Measurements from ENCODE around the gene CCNF. TPM values are rescaled to one million over a fixed set of nuclear protein-coding genes. Genes with fewer than 3 reads are reported as not detected.

The CCNF gene
- total and polyA plus RNA-seq, 9 of the 15 experiments (the other 6 are each of a cell fraction or from before 2014, with no cell fraction given), result 4.1 to 70.1 (median 29.5) TPM

DNA sequence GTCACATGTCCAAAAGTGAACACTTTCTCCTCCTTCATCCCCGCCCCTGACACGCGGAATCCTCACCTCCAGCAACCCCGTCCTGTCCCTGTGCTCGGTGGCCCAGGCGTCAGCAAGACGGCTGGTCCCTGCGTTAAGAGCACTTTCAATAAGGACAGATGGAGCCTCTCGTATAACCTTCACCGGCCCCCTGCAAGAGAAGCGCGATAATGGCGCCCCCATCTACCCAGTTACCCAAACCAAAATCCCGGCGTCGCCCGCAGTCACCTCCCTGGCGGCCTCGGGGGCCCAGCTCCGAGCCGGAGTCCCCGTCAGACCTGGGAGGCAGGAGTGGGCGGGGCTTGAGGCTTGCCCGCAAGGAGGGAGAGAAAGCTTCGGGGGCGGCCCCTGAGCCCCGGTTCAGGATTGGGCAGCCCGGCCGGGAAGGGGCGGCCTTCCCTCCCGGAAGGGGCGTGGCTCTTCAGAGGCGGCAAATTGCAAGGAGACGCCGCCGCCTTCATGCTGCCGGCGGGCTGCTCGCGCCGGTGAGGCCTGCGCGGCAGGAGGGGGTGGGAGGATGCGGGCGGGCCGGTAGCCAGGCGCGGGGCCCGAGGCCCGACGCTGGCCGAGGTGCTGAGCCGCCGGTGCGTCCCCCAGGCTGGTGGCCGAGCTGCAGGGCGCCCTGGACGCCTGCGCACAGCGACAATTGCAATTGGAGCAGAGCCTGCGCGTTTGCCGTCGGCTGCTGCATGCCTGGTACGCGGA lies 30.6 kb downstream of the CCNF start, which contains the start of gene TEDC2:
Gene TEDC2 (plus strand): TSS at position 463 of the 744 bp plus-strand sequence. CDS start 36 bp downstream, at position 499.
- no TSS peak for BruUV-seq (replicated peaks)
- H3K79me2 ChIP-seq (ENCODE audit: control insufficient read depth, insufficient read depth, low read length), result peaks cover 16% of the 10 kb centered on the region
- peak within 1 kb of the TSS; percentile 66 for H3K27ac ChIP-seq (ENCODE audit: extremely low read depth, low read depth, low read length)
- in situ Hi-C loops (cut with MboI) (no loop called here), intact Hi-C loops (cut with micrococcal nuclease) (no loop called here)
- H3K27me3 ChIP-seq (ENCODE audit: control insufficient read depth in 2 of 2, insufficient read depth in 2 of 2, low read length in 2 of 2), result no peaks in the 10 kb centered on the region
- peak; percentile 97 to 99 (median 98) for DNase-seq (ENCODE audit: extremely low read depth in 1 of 4, low spot score in 3 of 4)
- H3K4me1 ChIP-seq (replicated peaks in 1 of 2; ENCODE audit: control insufficient read depth in 2 of 2, insufficient read depth in 2 of 2, low read length in 2 of 2), result peaks cover 10 to 75% of the 10 kb centered on the region in 2 experiments; a peak in 4 of 5 replicates
- ATAC-seq, result peak; percentile 96
- peak within 1 kb of the TSS; percentile 69 for H2AFZ ChIP-seq (ENCODE audit: low read depth, low read length)
- ChIA-PET POLR2A (interaction anchor here (0.5 to 1.3 kb wide), 12 partner anchors 9 to 452 kb away, joined by 3 to 6 read pairs (median 4); partner anchors contain the start of gene TRAF7), CTCF (ENCODE audit: low intra/inter-chr PET ratio) (interaction anchor here (0.6 kb wide), 1 partner anchor 222 kb away, joined by 3 read pairs; the partner anchor contains the start of gene KCTD5)
- H3K36me3 ChIP-seq (ENCODE audit: control insufficient read depth, insufficient read depth, low read length), result peaks cover 63% of the 10 kb centered on the region; the same call in 2 of the 3 replicates
- peak within 1 kb of the TSS; percentile 94 for H3K4me2 ChIP-seq (ENCODE audit: insufficient read depth, low read length)
- peaks cover 6% of the 10 kb centered on the region for H3K9me1 ChIP-seq (ENCODE audit: control insufficient read depth, insufficient read depth, low read length)
- FAIRE-seq, result peak; percentile 99
- H4K20me1 ChIP-seq (replicated peaks; ENCODE audit: control insufficient read depth, insufficient read depth, low read length), result no peaks in the 10 kb centered on the region; the same call in 1 of the 2 replicates
- H3K4me3 ChIP-seq, result peak within 1 kb of the TSS; percentile 77
- H3K9me3 ChIP-seq (replicated peaks; ENCODE audit: control insufficient read depth, insufficient read depth, low read depth, low read length), result no peaks in the 10 kb centered on the region
- WGBS (ENCODE audit: insufficient coverage, low coverage, missing lambda C conversion rate), result 0% methylated on average over 46 of the region's 66 CpGs
- peak within 1 kb of the TSS; percentile 66 to 97 for H3K9ac ChIP-seq (ENCODE audit: insufficient read depth in 1 of 2, low read depth in 2 of 2, low read length in 2 of 2)
- TF ChIP-seq RFX5 (IDR thresholded peaks at IDR 0.05; ENCODE audit: low read depth, low read length) (0 out of 2 replicates have a peak, but pooled peaks have one; percentile 27), GABPA (tag; conservative IDR thresholded peaks at IDR 0.05; ENCODE audit: low read depth) (peak; percentile 93), ZNF282 (CRISPR knock-in tag; IDR thresholded peaks at IDR 0.05) (0 out of 2 replicates have a peak, but pooled peaks have one; percentile 29)
- TF ChIP-seq, protein P1, sequence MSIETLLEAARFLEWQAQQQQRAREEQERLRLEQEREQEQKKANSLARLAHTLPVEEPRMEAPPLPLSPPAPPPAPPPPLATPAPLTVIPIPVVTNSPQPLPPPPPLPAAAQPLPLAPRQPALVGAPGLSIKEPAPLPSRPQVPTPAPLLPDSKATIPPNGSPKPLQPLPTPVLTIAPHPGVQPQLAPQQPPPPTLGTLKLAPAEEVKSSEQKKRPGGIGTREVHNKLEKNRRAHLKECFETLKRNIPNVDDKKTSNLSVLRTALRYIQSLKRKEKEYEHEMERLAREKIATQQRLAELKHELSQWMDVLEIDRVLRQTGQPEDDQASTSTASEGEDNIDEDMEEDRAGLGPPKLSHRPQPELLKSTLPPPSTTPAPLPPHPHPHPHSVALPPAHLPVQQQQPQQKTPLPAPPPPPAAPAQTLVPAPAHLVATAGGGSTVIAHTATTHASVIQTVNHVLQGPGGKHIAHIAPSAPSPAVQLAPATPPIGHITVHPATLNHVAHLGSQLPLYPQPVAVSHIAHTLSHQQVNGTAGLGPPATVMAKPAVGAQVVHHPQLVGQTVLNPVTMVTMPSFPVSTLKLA (conservative IDR thresholded peaks at IDR 0.05), result peak; percentile 63 to 78
- TF ChIP-seq, protein P2, sequence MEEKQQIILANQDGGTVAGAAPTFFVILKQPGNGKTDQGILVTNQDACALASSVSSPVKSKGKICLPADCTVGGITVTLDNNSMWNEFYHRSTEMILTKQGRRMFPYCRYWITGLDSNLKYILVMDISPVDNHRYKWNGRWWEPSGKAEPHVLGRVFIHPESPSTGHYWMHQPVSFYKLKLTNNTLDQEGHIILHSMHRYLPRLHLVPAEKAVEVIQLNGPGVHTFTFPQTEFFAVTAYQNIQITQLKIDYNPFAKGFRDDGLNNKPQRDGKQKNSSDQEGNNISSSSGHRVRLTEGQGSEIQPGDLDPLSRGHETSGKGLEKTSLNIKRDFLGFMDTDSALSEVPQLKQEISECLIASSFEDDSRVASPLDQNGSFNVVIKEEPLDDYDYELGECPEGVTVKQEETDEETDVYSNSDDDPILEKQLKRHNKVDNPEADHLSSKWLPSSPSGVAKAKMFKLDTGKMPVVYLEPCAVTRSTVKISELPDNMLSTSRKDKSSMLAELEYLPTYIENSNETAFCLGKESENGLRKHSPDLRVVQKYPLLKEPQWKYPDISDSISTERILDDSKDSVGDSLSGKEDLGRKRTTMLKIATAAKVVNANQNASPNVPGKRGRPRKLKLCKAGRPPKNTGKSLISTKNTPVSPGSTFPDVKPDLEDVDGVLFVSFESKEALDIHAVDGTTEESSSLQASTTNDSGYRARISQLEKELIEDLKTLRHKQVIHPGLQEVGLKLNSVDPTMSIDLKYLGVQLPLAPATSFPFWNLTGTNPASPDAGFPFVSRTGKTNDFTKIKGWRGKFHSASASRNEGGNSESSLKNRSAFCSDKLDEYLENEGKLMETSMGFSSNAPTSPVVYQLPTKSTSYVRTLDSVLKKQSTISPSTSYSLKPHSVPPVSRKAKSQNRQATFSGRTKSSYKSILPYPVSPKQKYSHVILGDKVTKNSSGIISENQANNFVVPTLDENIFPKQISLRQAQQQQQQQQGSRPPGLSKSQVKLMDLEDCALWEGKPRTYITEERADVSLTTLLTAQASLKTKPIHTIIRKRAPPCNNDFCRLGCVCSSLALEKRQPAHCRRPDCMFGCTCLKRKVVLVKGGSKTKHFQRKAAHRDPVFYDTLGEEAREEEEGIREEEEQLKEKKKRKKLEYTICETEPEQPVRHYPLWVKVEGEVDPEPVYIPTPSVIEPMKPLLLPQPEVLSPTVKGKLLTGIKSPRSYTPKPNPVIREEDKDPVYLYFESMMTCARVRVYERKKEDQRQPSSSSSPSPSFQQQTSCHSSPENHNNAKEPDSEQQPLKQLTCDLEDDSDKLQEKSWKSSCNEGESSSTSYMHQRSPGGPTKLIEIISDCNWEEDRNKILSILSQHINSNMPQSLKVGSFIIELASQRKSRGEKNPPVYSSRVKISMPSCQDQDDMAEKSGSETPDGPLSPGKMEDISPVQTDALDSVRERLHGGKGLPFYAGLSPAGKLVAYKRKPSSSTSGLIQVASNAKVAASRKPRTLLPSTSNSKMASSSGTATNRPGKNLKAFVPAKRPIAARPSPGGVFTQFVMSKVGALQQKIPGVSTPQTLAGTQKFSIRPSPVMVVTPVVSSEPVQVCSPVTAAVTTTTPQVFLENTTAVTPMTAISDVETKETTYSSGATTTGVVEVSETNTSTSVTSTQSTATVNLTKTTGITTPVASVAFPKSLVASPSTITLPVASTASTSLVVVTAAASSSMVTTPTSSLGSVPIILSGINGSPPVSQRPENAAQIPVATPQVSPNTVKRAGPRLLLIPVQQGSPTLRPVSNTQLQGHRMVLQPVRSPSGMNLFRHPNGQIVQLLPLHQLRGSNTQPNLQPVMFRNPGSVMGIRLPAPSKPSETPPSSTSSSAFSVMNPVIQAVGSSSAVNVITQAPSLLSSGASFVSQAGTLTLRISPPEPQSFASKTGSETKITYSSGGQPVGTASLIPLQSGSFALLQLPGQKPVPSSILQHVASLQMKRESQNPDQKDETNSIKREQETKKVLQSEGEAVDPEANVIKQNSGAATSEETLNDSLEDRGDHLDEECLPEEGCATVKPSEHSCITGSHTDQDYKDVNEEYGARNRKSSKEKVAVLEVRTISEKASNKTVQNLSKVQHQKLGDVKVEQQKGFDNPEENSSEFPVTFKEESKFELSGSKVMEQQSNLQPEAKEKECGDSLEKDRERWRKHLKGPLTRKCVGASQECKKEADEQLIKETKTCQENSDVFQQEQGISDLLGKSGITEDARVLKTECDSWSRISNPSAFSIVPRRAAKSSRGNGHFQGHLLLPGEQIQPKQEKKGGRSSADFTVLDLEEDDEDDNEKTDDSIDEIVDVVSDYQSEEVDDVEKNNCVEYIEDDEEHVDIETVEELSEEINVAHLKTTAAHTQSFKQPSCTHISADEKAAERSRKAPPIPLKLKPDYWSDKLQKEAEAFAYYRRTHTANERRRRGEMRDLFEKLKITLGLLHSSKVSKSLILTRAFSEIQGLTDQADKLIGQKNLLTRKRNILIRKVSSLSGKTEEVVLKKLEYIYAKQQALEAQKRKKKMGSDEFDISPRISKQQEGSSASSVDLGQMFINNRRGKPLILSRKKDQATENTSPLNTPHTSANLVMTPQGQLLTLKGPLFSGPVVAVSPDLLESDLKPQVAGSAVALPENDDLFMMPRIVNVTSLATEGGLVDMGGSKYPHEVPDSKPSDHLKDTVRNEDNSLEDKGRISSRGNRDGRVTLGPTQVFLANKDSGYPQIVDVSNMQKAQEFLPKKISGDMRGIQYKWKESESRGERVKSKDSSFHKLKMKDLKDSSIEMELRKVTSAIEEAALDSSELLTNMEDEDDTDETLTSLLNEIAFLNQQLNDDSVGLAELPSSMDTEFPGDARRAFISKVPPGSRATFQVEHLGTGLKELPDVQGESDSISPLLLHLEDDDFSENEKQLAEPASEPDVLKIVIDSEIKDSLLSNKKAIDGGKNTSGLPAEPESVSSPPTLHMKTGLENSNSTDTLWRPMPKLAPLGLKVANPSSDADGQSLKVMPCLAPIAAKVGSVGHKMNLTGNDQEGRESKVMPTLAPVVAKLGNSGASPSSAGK (IDR thresholded peaks at IDR 0.05), result peak; percentile 79

Data from K562 (cell line).